HG02623 (cell line): ENCODE data around the gene REM2.

Source experiments
- ATAC-seq: cut with Tn5 transposase; IDR thresholded peaks from one replicate; pipeline ENCODE4 v1.9.1; 2021; ENCODE audit warnings: moderate library complexity; ENCODE audit not compliant: unreplicated experiment

The REM2 gene

DNA sequence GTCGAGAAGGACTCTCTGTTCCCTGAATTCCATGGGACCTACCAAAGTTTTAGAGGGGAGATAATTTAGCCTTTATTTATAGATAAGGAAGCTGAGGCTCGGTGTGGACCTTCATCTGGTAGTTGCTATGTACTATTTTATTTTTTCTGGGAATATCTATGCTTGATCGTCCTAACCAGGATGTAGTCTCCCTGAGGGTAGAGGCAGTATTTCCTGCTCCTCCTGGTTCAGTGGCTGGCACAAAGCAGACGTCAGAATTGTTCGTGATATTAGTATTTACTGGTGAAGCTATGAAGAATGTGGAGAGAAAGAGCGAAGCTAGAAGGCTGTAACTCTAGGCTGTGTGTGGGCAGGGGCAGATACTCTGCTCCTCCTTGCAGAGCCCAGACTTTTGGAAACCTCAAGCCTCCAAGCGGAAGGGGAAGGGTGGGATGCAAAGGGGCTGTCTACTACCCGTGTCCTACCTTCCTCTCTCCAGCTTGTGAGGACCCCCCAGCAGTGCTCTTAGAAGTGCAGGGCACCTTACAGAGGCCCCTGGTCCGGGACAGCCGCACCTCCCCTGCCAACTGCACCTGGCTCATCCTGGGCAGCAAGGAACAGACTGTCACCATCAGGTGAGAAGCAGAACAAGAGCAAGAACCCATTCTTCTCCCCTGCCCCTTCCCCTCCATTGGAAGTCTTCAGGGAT is 10.0 kb upstream of the REM2 start:
- ATAC-seq, result no peak

DNA sequence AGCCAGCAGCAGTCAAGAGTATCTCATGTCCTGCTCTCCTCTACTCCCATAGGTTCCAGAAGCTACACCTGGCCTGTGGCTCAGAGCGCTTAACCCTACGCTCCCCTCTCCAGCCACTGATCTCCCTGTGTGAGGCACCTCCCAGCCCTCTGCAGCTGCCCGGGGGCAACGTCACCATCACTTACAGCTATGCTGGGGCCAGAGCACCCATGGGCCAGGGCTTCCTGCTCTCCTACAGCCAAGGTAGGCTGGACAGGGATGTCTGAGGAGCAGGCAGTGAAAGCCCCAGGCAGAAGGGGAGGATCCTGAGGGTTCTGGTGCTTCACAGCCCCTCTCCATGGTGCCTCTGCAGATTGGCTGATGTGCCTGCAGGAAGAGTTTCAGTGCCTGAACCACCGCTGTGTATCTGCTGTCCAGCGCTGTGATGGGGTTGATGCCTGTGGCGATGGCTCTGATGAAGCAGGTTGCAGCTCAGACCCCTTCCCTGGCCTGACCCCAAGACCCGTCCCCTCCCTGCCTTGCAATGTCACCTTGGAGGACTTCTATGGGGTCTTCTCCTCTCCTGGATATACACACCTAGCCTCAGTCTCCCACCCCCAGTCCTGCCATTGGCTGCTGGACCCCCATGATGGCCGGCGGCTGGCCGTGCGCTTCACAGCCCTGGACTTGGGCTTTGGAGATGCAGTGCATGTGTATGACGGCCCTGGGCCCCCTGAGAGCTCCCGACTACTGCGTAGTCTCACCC is 7.8 kb upstream of the REM2 start:
- ATAC-seq, result no peak

DNA sequence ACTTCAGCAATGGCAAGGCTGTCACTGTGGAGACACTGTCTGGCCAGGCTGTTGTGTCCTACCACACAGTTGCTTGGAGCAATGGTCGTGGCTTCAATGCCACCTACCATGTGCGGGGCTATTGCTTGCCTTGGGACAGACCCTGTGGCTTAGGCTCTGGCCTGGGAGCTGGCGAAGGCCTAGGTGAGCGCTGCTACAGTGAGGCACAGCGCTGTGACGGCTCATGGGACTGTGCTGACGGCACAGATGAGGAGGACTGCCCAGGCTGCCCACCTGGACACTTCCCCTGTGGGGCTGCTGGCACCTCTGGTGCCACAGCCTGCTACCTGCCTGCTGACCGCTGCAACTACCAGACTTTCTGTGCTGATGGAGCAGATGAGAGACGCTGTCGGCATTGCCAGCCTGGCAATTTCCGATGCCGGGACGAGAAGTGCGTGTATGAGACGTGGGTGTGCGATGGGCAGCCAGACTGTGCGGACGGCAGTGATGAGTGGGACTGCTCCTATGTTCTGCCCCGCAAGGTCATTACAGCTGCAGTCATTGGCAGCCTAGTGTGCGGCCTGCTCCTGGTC is 7.2 kb upstream of the REM2 start:
- no peak for ATAC-seq

DNA sequence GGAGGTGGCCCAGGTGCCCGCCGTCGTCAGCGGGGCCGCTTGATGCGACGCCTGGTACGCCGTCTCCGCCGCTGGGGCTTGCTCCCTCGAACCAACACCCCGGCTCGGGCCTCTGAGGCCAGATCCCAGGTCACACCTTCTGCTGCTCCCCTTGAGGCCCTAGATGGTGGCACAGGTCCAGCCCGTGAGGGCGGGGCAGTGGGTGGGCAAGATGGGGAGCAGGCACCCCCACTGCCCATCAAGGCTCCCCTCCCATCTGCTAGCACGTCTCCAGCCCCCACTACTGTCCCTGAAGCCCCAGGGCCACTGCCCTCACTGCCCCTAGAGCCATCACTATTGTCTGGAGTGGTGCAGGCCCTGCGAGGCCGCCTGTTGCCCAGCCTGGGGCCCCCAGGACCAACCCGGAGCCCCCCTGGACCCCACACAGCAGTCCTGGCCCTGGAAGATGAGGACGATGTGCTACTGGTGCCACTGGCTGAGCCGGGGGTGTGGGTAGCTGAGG is 6.0 kb upstream of the REM2 start:
- no peak for ATAC-seq

DNA sequence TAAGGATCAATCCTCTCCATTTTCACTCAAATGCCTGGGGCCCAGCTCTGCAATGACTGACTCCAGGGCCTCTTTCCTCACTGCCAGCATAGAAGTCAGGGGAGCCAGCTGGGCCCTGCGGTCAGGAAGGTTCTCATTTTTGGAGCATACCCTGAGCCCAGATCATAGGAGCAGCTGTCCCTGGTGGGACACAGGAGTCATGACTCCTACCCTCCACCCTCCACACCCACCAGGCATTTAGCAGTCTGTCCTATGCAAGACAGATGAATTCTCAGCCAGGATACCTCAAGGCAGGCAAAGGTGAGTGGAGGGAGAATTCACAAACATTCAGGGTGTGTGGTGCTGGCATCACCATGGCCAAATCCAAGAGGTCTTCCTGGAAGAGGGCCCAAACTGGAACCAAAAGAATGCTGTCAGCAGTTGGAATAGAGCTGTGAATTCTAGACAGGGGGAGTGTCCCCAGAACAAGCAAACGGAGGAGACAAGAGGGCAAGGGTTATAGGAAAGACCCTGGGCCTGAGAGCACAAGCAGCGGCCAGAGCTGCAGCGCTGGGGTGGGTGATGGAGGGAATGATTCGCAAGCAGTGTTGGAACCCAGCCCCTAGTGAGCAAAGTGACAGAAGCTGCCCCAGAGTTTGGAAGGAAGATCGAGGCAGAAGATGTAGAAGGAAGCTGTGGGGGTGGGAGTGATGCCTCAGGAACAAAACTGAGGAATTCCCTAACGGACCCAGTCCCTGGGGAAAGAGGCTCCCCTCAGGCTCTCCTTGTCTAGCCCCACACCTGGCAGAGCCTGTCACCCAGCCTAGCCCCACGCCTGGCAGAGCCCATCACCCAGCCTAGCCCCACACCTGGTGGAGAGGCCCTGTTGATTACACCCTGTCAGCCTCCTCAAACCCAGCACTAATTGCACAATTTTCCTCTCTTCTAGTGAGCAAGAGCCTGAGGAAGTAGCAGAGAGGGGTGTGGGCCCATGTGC is 4.5 kb upstream of the REM2 start:
- ATAC-seq, result no peak

DNA sequence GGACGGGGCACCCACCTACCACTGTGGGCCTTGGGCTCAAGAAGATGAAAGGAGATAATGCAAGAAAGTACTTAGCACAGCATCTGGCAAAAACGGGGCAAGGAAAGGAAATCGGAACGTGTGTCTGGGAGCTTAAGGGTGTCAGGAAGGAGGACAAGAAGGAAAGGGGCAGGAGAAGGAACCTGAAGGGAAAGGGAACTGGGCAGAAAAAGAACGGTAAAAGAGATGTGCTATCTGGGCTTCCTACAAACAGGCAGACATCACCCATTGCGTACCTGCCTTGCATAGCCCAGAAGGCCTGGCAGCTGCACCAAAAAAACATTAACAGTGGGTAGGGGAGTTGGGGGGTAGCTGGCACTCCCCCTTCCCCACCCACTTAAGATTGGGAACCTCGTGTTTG is 958 bp upstream of the REM2 start:
- ATAC-seq, result no peak

DNA sequence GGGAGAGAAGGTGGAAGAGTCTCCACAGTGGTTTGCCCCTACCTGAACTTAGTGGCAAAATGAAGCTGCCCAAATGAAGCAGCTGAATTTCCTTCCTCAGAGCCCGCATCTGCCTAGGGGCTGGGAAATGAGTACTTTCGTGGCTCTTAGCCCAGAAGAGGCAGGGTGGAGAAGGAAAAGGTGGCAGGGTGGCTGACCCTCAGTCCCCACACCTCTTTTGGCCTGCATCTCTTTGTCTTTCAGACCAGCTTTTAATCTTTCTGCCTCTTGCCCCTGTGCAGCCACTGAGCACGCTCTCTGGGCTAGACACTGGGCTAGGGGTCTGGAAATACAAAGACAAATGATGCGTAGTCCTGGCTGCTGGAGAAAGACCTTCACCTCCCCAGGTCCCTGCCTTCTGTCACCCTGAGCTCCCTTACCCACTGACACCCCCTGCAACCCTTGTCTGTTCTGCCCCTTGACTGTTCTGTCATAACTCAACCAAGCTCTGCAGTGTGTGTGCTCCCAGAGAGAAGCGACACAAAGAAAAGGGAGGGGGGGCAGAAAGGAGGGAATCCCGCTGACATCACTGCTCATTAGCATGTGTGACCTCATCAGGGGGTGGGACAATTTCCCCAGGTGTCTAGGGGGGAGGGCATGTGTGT is 371 bp upstream of the REM2 start:
- no peak for ATAC-seq

DNA sequence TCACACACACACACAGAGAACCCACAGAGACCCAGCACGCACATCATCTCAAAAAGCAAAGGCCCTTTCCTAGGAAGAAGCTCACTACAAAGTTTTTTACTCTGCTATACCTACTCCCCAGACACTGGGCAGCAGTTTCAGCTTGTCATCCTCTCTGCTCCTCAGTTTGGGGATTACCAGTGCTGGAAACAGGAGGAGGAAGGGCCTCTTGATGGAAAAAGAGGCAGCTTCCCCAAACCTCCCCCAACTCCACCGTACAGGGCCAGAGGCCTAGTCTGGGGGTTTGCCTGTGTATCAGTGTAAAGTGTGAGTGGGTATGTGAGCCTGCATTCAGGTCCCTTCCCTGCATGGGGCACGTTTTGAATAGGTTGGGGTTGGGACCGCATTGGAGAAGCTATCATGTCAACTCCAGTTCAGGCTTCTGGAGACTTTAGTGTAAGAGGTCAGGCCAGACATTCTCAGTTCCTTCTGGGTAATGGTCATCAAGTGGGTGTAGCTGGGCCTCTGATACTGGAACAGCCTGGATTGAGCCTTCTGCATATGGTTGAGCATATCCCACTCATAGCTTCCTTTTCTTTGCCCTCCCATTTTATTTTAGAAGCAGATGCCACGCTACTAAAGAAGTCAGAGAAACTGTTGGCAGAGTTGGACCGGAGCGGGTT is 1.2 kb downstream of the REM2 start:
- no peak for ATAC-seq

DNA sequence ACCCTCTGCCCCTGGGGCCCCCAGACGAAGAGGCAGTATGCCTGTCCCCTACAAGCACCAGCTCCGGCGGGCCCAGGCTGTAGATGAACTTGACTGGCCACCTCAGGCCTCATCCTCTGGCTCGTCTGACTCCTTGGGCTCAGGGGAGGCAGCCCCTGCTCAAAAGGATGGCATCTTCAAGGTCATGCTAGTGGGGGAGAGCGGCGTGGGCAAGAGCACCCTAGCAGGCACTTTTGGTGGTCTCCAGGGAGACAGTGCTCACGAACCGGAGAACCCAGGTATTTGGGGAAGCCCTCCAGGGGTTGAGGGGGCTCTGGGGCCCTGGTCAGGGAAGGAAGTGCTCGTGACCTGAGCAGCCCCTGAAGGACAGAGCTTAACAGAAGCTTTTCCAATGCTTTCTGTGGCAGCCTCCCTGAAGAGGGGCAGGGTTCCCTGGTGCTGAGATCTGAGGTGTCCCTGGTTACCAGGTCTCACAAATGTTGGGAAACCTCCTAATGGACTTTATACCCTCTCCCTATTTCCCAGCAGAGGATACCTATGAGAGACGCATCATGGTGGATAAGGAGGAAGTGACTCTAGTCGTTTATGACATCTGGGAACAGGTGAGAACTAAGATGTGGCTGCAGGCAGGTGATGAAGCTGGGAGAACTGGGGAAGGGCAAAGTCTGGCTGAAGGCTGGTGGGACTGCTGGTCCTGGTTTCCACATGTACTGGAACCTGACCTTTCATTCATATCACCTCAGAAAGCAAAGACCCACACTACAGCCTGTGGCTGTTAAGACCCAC is 1.9 kb downstream of the REM2 start:
- ATAC-seq, result no peak

DNA sequence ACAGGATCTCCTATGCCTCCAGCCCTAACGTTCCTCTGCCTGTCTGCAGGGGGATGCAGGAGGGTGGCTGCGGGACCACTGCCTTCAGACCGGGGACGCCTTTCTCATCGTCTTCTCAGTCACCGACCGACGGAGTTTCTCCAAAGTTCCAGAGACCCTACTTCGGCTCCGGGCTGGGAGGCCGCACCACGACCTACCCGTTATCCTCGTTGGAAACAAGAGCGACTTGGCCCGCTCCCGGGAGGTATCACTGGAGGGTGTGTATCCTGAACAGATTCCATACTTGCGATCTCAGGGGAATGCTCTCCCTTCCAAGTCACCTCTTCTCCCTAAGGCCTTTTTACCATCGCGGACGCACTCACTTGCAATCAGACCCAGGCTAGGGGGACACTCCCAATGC is 3.0 kb downstream of the REM2 start:
- ATAC-seq, result no peak

DNA sequence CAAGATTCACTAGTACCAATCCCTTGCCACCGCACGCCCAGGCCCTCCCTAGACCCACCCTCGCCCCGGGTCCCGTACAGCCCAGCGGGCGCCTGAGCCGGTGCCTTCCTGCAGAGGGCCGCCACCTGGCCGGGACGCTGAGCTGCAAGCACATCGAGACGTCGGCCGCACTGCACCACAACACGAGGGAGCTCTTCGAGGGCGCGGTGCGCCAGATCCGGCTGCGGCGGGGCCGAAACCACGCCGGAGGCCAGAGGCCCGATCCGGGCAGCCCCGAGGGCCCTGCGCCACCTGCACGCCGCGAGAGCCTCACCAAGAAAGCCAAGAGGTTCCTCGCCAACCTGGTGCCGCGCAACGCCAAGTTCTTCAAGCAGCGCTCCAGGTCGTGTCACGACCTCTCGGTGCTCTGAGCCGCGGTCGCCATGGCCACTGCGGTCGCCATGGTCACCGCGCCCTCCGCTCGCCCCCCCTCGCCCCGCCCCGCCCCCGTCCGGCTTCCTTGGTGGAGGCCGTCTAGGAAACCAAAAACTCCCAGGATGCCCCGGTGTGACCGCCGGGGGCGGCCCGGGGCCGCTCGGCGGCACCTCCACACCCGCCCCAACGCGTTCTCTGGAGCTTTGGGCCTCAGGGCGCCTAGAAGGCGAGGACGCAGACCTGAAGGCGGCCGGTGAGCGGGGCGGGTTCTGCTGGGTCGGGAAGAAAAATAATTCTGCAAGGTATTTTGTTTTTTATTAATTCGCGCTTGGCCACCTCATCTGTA is 3.7 kb downstream of the REM2 start:
- ATAC-seq, result peak; percentile 38

DNA sequence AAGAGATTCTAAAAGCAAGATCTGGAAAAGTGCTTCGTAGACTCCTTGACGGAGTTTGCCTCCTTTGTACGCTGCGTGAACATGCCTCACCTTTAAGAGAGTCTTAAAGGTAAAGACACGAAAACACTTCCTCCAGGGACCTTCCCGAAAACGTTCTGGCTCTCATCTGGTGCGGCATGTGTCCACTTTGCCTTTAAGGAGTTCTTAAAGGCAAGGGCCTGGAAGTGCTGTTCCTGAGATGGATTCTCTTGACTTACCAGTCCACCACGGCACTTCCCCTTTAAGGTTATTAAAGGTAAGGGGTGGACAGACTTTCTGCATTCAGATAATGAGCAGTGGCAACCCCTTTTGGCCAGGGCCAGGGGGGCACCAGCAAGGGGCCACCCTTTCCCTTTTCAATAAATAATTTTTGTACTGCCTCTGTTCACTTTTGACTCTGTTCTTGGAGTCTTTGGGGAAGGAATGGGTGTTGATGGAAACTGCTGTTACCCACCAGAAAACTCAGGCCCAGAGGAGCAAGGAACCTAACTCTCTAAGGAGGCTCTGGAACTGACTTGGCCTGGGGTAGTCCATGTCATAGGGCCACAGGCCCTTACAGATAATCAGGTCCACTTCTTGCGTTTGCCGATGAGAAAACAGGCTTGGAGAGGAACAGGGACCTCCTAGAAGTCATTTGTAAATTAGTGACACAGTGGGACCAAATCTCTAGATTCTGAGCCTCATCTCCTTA is 4.4 kb downstream of the REM2 start:
- ATAC-seq, result peak; percentile 31

DNA sequence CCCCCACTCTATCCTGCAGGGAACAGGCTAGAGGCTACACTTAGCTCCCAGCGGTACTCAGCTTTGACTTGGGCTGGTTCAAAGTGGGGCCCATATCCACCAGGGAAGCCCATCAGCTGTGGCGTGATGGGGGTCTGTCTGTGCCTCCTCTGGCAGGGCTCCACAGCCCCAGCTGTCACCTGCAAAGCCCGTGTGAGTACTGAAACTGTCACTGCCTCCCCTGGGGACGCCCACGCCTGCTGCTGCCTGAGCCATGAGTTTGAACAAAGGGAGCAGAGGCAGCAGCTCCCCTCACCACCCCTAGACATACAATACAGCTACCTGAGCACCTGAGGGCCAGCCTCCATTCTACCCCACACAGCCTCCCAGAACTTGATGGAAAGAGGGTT is 5.0 kb downstream of the REM2 start:
- peak; percentile 51 for ATAC-seq

DNA sequence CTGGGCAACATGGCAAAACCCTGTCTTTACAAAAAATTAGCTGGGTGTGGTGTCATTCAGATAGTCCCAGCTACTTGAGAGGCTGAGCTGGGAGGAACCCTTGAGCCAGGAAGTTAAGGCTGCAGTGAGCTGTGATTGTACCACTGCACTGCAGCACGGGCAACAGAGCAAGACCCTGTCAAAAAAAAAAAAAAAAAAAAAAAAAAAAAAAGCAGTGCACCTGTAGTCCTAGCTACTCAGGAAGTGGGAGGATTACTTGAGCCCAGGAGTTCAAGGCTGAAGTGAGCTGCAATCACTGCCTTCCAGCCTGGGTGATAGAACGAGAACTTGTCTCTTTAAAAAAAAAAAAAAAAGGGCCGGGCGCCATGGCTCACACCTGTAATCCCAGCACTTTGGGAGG is 5.6 kb downstream of the REM2 start:
- no peak for ATAC-seq

DNA sequence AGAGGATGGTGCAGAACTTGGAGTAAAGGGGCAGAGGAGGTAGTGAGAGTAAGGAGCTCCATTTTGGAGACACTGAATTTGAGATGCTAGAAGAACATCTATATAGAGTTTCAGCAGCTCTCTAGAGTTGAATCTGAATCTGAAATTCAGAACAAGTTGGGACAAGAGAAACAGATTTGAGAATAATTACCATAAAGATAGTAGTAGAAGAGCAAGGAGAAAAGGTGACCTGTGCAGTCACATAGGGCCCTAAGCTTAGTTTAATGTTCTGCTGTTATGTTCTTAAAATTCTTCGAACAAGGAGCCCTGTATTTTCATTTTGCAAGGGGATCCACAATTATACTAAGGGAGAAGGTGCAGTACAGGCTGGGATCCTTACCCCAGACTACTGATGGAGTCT is 7.4 kb downstream of the REM2 start:
- no peak for ATAC-seq

DNA sequence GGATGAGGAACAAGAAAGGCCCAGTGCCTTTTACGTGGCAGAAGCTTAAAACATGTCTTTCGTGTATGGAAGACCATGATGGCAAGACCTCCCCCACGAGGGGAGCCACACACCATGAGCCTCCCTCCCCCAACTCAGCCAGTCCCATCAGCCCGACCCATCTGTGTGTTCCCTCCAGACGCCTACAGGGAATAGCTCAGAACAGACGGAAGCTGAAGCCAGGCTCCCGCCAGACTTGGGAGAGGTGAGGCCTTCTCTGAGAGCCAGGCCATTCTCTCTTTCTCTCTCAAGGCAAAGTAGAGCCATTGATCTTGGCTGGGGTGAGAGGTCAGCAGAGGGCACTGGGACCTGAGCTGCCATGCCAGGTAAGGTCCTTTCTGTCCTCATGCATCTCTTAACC is 9.5 kb downstream of the REM2 start:
- ATAC-seq, result no peak

DNA sequence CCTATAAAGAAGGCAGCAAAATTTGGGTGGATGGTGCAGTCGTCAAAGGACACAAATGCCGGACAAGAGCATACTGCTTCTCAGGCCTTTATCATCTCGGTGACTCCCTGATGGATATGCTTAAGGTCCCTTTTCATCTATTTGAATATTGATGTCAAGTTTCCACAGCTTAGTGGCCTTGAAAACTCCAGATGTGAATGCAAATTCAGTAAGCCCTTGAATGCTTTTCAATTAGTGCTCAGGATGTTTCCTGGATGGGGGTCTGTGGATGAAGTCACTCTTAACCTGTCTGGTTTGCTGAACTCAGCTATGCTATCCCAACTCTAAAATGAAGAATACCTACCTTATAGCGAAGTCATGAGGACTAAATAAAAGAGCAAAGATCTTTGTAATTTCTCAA is 10.7 kb downstream of the REM2 start:
- no peak for ATAC-seq

DNA sequence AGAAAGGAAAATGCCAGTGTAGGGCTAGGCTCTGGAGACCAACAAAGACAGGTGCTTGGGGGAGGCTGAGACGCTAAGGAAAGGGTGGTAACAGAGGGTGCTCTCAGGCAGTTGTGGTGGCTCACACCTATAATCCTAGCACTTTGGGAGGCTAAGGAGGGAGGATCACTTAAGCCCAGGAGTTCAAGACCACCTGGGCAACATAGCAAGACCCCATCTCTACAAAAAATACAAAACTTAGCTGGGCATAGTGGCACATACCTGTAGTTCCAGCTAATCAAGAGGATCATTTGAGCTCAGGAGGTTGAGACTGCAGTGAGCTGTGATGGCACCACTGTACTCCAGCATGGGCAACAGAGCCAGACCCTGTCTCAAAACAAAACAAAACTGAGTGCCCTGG is 12.4 kb downstream of the REM2 start:
- no peak for ATAC-seq
